ENCODE results near the gene FOXP4. TPM values are rescaled to one million over a fixed set of nuclear protein-coding genes. Genes with fewer than 3 reads are reported as not detected.

Gene FOXP4
- total and polyA plus RNA-seq, 2 donors (not counting 1 experiment from before 2014, with no cell fraction given): 0.81 to 1.8 TPM

DNA sequence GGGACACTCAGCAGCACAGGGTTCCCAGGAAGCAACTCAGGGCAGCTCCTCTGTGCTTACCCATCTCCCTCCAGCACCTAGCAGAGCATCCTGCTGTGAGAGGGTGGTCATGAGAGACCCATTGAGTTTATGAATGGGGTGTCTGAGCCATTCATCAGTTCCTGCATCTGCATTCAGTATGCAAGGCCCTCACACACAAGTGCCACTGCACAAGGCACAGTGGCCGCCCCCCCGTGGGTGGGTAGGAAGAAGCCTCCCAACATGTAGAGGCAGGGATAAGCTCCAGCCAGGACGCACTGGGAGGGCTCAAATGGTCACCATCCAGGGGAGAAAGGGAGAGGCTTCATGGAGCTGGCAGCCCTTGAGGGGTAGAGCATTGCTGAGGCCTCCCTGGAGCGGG lies 43.0 kb downstream of the FOXP4 start:
- no peak overlapping the region for H3K27ac ChIP-seq (ENCODE audit: insufficient read depth, low read length)
- H2AFZ ChIP-seq (ENCODE audit: low read length): no peak overlapping the region
- no peak overlapping the region for H3K9ac ChIP-seq (ENCODE audit: insufficient read depth, low read length)
- no peak overlapping the region for H3K4me2 ChIP-seq (ENCODE audit: extremely low read depth, insufficient read depth, low read length)
- no peaks in the 10 kb centered on the region for H3K9me3 ChIP-seq (ENCODE audit: control insufficient read depth, insufficient read depth, low read depth, low read length)
- no peak for TF ChIP-seq EZH2 (IDR thresholded peaks at IDR 0.05; ENCODE audit: low read length, missing control alignments)
- TF ChIP-seq, protein P1, sequence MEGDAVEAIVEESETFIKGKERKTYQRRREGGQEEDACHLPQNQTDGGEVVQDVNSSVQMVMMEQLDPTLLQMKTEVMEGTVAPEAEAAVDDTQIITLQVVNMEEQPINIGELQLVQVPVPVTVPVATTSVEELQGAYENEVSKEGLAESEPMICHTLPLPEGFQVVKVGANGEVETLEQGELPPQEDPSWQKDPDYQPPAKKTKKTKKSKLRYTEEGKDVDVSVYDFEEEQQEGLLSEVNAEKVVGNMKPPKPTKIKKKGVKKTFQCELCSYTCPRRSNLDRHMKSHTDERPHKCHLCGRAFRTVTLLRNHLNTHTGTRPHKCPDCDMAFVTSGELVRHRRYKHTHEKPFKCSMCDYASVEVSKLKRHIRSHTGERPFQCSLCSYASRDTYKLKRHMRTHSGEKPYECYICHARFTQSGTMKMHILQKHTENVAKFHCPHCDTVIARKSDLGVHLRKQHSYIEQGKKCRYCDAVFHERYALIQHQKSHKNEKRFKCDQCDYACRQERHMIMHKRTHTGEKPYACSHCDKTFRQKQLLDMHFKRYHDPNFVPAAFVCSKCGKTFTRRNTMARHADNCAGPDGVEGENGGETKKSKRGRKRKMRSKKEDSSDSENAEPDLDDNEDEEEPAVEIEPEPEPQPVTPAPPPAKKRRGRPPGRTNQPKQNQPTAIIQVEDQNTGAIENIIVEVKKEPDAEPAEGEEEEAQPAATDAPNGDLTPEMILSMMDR (conservative IDR thresholded peaks at IDR 0.05 in 1 of 2, IDR thresholded peaks at IDR 0.05 in 1 of 2; ENCODE audit: low read depth in 1 of 2, low read length in 2 of 2): no peak
- H3K36me3 ChIP-seq (ENCODE audit: control insufficient read depth, insufficient read depth, low read length): no peaks in the 10 kb centered on the region
- H3K27me3 ChIP-seq (ENCODE audit: control insufficient read depth, insufficient read depth, low read length): no peaks in the 10 kb centered on the region
- no peak overlapping the region for H3K4me3 ChIP-seq (replicated peaks in 1 of 4; ENCODE audit: control extremely low read depth in 1 of 4, insufficient read depth in 1 of 4, low read depth in 3 of 4, low read length in 4 of 4)
- H3K79me2 ChIP-seq (ENCODE audit: control insufficient read depth, insufficient read depth, low read length): no peaks in the 10 kb centered on the region
- H3K4me1 ChIP-seq (ENCODE audit: control insufficient read depth, extremely low read depth, insufficient read depth, low read length): no peaks in the 10 kb centered on the region
- DNase-seq (ENCODE audit: low read depth in 2 of 2): no peak
- H4K20me1 ChIP-seq (ENCODE audit: control insufficient read depth, extremely low read depth, insufficient read depth, low read length): no peaks in the 10 kb centered on the region

GRCh38 chr6:41589636-41590622 lies 43.7 kb downstream of the FOXP4 start:
- no peak for TF ChIP-seq EZH2 (IDR thresholded peaks at IDR 0.05; ENCODE audit: low read length, missing control alignments)
- TF ChIP-seq, protein P1 (conservative IDR thresholded peaks at IDR 0.05 in 1 of 2, IDR thresholded peaks at IDR 0.05 in 1 of 2; ENCODE audit: low read depth in 1 of 2, low read length in 2 of 2): no peak
- H3K27ac ChIP-seq (ENCODE audit: insufficient read depth, low read length): no peak overlapping the region
- no peaks in the 10 kb centered on the region for H3K36me3 ChIP-seq (ENCODE audit: control insufficient read depth, insufficient read depth, low read length)
- H3K4me1 ChIP-seq (ENCODE audit: control insufficient read depth, extremely low read depth, insufficient read depth, low read length): no peaks in the 10 kb centered on the region
- H3K79me2 ChIP-seq (ENCODE audit: control insufficient read depth, insufficient read depth, low read length): no peaks in the 10 kb centered on the region
- DNase-seq (ENCODE audit: low read depth in 2 of 2): no peak
- H4K20me1 ChIP-seq (ENCODE audit: control insufficient read depth, extremely low read depth, insufficient read depth, low read length): no peaks in the 10 kb centered on the region
- H3K9ac ChIP-seq (ENCODE audit: insufficient read depth, low read length): no peak overlapping the region
- no peak overlapping the region for H2AFZ ChIP-seq (ENCODE audit: low read length)
- no peaks in the 10 kb centered on the region for H3K27me3 ChIP-seq (ENCODE audit: control insufficient read depth, insufficient read depth, low read length)
- H3K9me3 ChIP-seq (ENCODE audit: control insufficient read depth, insufficient read depth, low read depth, low read length): no peaks in the 10 kb centered on the region
- no peak overlapping the region for H3K4me3 ChIP-seq (replicated peaks in 1 of 4; ENCODE audit: control extremely low read depth in 1 of 4, insufficient read depth in 1 of 4, low read depth in 3 of 4, low read length in 4 of 4)
- no peak overlapping the region for H3K4me2 ChIP-seq (ENCODE audit: extremely low read depth, insufficient read depth, low read length)

GRCh38 chr6:41591122-41591521 lies 44.9 kb downstream of the FOXP4 start:
- Histone ChIP-seq H3K4me3 (replicated peaks in 1 of 4; ENCODE audit: control extremely low read depth in 1 of 4, insufficient read depth in 1 of 4, low read depth in 3 of 4, low read length in 4 of 4) (no peak overlapping the region), H3K9ac (ENCODE audit: insufficient read depth, low read length) (no peak overlapping the region), H3K27me3 (ENCODE audit: control insufficient read depth, insufficient read depth, low read length) (no peaks in the 10 kb centered on the region), H2AFZ (ENCODE audit: low read length) (no peak overlapping the region), H3K79me2 (ENCODE audit: control insufficient read depth, insufficient read depth, low read length) (no peaks in the 10 kb centered on the region), H3K36me3 (ENCODE audit: control insufficient read depth, insufficient read depth, low read length) (no peaks in the 10 kb centered on the region), H3K4me1 (ENCODE audit: control insufficient read depth, extremely low read depth, insufficient read depth, low read length) (no peaks in the 10 kb centered on the region), H4K20me1 (ENCODE audit: control insufficient read depth, extremely low read depth, insufficient read depth, low read length) (no peaks in the 10 kb centered on the region), H3K9me3 (ENCODE audit: control insufficient read depth, insufficient read depth, low read depth, low read length) (no peaks in the 10 kb centered on the region), H3K27ac (ENCODE audit: insufficient read depth, low read length) (no peak overlapping the region), H3K4me2 (ENCODE audit: extremely low read depth, insufficient read depth, low read length) (no peak overlapping the region)
- TF ChIP-seq, protein P1 (conservative IDR thresholded peaks at IDR 0.05 in 1 of 2, IDR thresholded peaks at IDR 0.05 in 1 of 2; ENCODE audit: low read depth in 1 of 2, low read length in 2 of 2): no peak
- no peak for TF ChIP-seq EZH2 (IDR thresholded peaks at IDR 0.05; ENCODE audit: low read length, missing control alignments)
- no peak for DNase-seq (ENCODE audit: low read depth in 2 of 2)

Measured in fibroblast of lung (primary cell).